DOHH2 (cell line): ENCODE measurements around the gene ARAP1.

Source experiments
- H3F3A ChIP-seq: fragments of 200-600 bp; sonication (generic), shearing (Covaris generic); 2 replicates; pipeline ENCODE4 v1.6.0; 2016; ENCODE audit warnings: antibody characterized with exemption, mild to moderate bottlenecking; ENCODE audit not compliant: control insufficient read depth, insufficient read depth
- H3K27ac ChIP-seq: fragments of 200-600 bp; sonication (generic); 2 replicates; pipeline ENCODE4 v1.5.1; 2014; ENCODE audit warnings: low read depth, mild to moderate bottlenecking, low read length, moderate library complexity
- H3K27me3 ChIP-seq: fragments of 200-600 bp; sonication (generic); 2 replicates; pipeline ENCODE4 v1.6.1; 2014; ENCODE audit warnings: mild to moderate bottlenecking, low read length, mixed read lengths; ENCODE audit not compliant: control insufficient read depth
- H3K36me3 ChIP-seq: fragments of 200-600 bp; sonication (generic); 2 replicates; pipeline ENCODE4 v1.6.1; 2014; ENCODE audit warnings: mild to moderate bottlenecking, low read length, moderate library complexity, mixed read lengths; ENCODE audit not compliant: control insufficient read depth
- H3K4me1 ChIP-seq: fragments of 200-600 bp; sonication (generic); 2 replicates; pipeline ENCODE4 v1.6.1; 2014; ENCODE audit warnings: mild to moderate bottlenecking, low read length, mixed read lengths; ENCODE audit not compliant: control insufficient read depth
- H3K4me2 ChIP-seq: fragments of 200-600 bp; sonication (generic); 2 replicates; pipeline ENCODE4 v1.6.0; 2014; ENCODE audit warnings: mild to moderate bottlenecking, low read length, moderate library complexity
- H3K4me3 ChIP-seq: fragments of 200-600 bp; sonication (generic); 2 replicates; pipeline ENCODE4 v1.5.1; 2014; ENCODE audit warnings: mild to moderate bottlenecking, low read length, mixed read lengths
- H3K79me2 ChIP-seq: fragments of 200-600 bp; sonication (generic); 2 replicates; pipeline ENCODE4 v1.6.1; 2014; ENCODE audit warnings: mild to moderate bottlenecking, low read length, mixed read lengths; ENCODE audit not compliant: control insufficient read depth
- H3K9me2 ChIP-seq: fragments of 200-600 bp; sonication (generic); replicated peaks from 2 replicates; pipeline ENCODE4 v1.6.1; 2014; ENCODE audit warnings: mild to moderate bottlenecking, low read length, mixed read lengths; ENCODE audit not compliant: control insufficient read depth
- H3K9me3 ChIP-seq: fragments of 200-600 bp; sonication (generic); 2 replicates; pipeline ENCODE4 v1.6.1; 2014; ENCODE audit warnings: antibody characterized with exemption, low read length, mixed read lengths; ENCODE audit not compliant: control insufficient read depth, insufficient read depth
- H4K20me1 ChIP-seq: fragments of 200-600 bp; sonication (generic); 2 replicates; pipeline ENCODE4 v1.6.0; 2014; ENCODE audit warnings: low read depth, mild to moderate bottlenecking, antibody characterized with exemption, low read length, moderate library complexity; ENCODE audit not compliant: control insufficient read depth, insufficient read depth
- EZH2phosphoT487 ChIP-seq: fragments of 200-600 bp; sonication (generic); IDR thresholded peaks from 2 replicates; pipeline ENCODE4 v1.6.1; 2017; ENCODE audit warnings: borderline replicate concordance, mild to moderate bottlenecking, antibody characterized with exemption, low read length, moderate library complexity, mixed read lengths
- TF ChIP-seq, protein P1 (sequence below): fragments of 200-600 bp; sonication (generic); IDR thresholded peaks from one replicate; pipeline ENCODE4 v1.5.1; 2014; ENCODE audit warnings: antibody characterized with exemption, mild to moderate bottlenecking, low read depth, low read length; ENCODE audit not compliant: poor library complexity, severe bottlenecking

ARAP1 gene

GRCh38 chr11:72700146-72700545 is 52.1 kb downstream of the ARAP1 start:
- Histone ChIP-seq H3F3A (no peaks in the 10 kb centered on the region), H3K9me3 (no peaks in the 10 kb centered on the region), H3K4me1 (no peaks in the 10 kb centered on the region), H3K27me3 (no peaks in the 10 kb centered on the region), H3K36me3 (peaks cover 40% of the 10 kb centered on the region), H3K9me2 (no peaks in the 10 kb centered on the region), H3K27ac (no peak overlapping the region), H3K4me2 (no peak overlapping the region), H4K20me1 (no peaks in the 10 kb centered on the region), H3K4me3 (no peak overlapping the region), H3K79me2 (no peaks in the 10 kb centered on the region)
- TF ChIP-seq, protein P1, sequence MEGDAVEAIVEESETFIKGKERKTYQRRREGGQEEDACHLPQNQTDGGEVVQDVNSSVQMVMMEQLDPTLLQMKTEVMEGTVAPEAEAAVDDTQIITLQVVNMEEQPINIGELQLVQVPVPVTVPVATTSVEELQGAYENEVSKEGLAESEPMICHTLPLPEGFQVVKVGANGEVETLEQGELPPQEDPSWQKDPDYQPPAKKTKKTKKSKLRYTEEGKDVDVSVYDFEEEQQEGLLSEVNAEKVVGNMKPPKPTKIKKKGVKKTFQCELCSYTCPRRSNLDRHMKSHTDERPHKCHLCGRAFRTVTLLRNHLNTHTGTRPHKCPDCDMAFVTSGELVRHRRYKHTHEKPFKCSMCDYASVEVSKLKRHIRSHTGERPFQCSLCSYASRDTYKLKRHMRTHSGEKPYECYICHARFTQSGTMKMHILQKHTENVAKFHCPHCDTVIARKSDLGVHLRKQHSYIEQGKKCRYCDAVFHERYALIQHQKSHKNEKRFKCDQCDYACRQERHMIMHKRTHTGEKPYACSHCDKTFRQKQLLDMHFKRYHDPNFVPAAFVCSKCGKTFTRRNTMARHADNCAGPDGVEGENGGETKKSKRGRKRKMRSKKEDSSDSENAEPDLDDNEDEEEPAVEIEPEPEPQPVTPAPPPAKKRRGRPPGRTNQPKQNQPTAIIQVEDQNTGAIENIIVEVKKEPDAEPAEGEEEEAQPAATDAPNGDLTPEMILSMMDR, result no peak
- no peak for TF ChIP-seq EZH2phosphoT487

- Histone ChIP-seq H3F3A (no peaks in the 10 kb centered on the region), H3K27ac (no peak overlapping the region), H3K4me3 (no peak overlapping the region), H3K4me2 (no peak overlapping the region), H3K27me3 (no peaks in the 10 kb centered on the region), H3K9me3 (no peaks in the 10 kb centered on the region), H4K20me1 (no peaks in the 10 kb centered on the region), H3K4me1 (no peaks in the 10 kb centered on the region), H3K79me2 (no peaks in the 10 kb centered on the region), H3K9me2 (no peaks in the 10 kb centered on the region), H3K36me3 (peaks cover 50% of the 10 kb centered on the region)
- TF ChIP-seq EZH2phosphoT487, result no peak
- TF ChIP-seq, protein P1, result no peak
Observed at GRCh38 chr11:72697814-72698213, 54.4 kb downstream of the ARAP1 start.

GRCh38 chr11:72696866-72697700 is 55.1 kb downstream of the ARAP1 start:
- H3K36me3 ChIP-seq, result peaks cover 54% of the 10 kb centered on the region
- no peak overlapping the region for H3K27ac ChIP-seq
- H3K9me2 ChIP-seq, result no peaks in the 10 kb centered on the region
- H3K4me2 ChIP-seq, result no peak overlapping the region
- no peaks in the 10 kb centered on the region for H3K9me3 ChIP-seq
- H3K4me1 ChIP-seq, result no peaks in the 10 kb centered on the region
- TF ChIP-seq, protein P1, result no peak
- TF ChIP-seq EZH2phosphoT487, result no peak
- no peaks in the 10 kb centered on the region for H4K20me1 ChIP-seq
- H3F3A ChIP-seq, result no peaks in the 10 kb centered on the region
- no peak overlapping the region for H3K4me3 ChIP-seq
- no peaks in the 10 kb centered on the region for H3K79me2 ChIP-seq
- H3K27me3 ChIP-seq, result no peaks in the 10 kb centered on the region
